Epithelial cell of esophagus (primary cell): ENCODE measurements around the gene PIN4.

Source experiments
- DNase-seq: peaks from one replicate; pipeline ENCODE4 v3.0.0; 2010; ENCODE audit warnings: low read depth
- H3K4me3 ChIP-seq: 2 replicates; pipeline ENCODE4 v1.5.1; 2011; ENCODE audit warnings: mild to moderate bottlenecking, low read length, control low read depth
- TF ChIP-seq, protein P1 (sequence below): IDR thresholded peaks from 2 replicates; pipeline ENCODE4 v1.5.1; 2011; ENCODE audit warnings: low read depth, mild to moderate bottlenecking, low read length, control low read depth, inconsistent platforms; ENCODE audit not compliant: insufficient read depth; ENCODE audit errors: missing control alignments

PIN4 gene

DNA sequence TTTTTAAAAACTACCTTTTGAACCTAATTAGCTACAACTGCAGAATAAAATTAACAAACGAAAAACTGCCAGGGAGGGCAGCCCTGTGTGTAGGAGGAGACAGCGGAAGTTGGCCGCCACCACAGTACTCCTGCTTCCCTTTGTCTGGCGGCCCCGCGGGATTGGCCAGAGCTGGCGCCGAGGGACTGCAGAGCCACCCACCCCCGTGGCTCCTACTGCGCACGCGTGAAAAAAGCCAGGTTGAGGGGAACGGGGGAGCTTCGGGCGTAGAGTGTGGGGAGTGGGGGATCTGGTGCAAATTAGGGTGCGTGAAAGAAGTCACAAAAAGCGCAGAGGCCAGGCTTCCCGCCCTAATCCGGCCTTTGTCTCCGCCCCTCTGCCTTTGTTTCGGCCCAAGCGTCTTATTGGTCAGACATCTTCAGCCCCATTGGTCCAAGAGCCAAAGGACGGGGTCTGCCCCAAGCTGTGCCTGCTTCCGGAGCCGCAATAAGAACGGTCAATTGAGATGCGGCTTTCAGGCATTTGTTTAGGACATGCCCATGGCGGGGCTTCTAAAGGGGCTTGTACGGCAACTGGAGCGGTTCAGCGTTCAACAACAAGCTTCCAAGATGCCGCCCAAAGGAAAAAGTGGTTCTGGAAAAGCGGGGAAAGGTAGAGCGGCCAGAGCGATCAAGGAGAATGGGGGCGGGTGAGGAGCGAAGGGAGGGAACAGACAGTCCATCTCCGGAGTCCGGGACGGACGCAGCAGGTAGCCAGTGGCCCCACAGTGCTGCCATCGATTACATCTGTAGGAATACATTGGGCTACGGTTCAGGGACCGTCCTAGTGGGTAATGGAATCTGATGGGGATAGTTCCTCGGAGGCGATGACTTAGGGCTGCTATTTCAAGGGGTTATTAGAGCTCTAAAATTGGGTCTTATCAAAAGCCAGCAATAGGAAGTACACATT lies at the start of gene PIN4:
TSS of gene PIN4 (plus strand) at position 580 of the 948 bp plus-strand sequence. CDS start at position 609, 29 bp downstream.
- TF ChIP-seq, protein P1, sequence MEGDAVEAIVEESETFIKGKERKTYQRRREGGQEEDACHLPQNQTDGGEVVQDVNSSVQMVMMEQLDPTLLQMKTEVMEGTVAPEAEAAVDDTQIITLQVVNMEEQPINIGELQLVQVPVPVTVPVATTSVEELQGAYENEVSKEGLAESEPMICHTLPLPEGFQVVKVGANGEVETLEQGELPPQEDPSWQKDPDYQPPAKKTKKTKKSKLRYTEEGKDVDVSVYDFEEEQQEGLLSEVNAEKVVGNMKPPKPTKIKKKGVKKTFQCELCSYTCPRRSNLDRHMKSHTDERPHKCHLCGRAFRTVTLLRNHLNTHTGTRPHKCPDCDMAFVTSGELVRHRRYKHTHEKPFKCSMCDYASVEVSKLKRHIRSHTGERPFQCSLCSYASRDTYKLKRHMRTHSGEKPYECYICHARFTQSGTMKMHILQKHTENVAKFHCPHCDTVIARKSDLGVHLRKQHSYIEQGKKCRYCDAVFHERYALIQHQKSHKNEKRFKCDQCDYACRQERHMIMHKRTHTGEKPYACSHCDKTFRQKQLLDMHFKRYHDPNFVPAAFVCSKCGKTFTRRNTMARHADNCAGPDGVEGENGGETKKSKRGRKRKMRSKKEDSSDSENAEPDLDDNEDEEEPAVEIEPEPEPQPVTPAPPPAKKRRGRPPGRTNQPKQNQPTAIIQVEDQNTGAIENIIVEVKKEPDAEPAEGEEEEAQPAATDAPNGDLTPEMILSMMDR, result no peak
- peak; percentile 94 for DNase-seq
- H3K4me3 ChIP-seq, result peak within 1 kb of the TSS; percentile 72

- no peak overlapping the region for H3K4me3 ChIP-seq
- DNase-seq, result no peak
- TF ChIP-seq, protein P1, result no peak
Observed at GRCh38 chrX:72132456-72132855, 49.1 kb upstream of the PIN4 start.

DNA sequence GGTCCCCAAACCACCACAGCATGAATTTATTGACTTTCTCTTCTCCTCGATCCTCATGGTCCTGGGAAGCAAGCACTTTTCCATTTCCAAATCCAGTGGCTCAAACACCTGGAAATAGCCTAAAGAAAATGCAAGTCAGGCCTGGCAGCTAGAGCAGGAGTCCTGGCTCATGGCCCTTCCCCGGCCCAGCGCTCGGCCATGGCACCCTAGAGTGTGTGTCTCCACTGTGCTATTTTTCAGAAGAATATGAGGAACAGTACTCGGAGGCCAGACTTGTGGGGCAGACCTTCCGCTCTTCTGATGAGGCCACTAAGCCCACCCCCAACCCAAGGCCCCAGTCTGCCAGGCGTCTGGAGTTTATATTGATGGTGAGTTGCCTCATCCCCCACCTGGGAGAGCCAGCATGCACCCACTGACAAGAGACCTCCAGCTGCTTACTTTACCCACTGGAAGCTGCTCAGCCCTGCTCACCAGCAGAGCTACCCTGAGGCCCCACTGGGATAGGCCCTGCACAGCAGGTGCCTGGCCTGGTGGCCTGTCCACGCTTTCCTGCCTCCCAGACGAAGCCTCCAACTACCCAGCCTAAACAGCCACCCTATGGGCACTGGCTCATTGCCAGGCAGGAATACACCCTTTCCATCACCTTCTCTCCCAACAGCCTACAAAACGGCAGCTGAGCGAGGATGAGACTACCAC lies 47.6 kb upstream of the PIN4 start:
- TF ChIP-seq, protein P1, result no peak

DNA sequence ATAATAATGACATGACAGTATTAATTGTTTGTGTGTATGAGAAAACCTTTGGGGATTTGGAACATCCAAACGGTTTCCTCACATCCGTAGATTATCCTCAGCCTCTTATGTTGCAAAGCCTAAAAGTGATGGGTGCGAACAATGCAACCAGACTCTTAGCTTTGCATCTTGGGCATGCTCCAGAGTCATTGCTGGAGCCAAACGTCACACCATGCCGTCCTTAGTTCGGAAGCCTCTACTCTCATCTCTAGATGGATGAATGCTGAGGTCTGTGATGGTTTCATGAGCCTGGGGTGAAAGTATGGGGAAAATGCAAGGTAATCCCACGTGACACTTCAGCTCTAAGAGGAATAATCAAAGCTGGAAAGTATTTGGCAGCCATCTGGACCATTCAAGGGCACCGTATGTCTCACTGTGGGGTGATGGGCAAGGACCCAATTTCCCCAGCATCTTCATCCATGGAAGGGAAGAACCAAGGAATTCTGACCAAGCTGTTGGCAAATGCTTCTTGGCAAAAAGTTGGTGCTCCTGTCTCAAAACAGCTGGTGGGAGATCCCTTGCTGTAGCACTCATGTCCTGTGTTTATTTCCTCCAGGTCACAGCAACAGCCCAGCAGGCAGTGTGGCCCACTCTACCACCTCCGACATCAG lies 43.6 kb upstream of the PIN4 start:
- TF ChIP-seq, protein P1, result no peak
- no peak overlapping the region for H3K4me3 ChIP-seq
- no peak for DNase-seq

More for the DNA sequence above, 47.6 kb upstream of the PIN4 start:
- no peak for DNase-seq
- no peak overlapping the region for H3K4me3 ChIP-seq

DNA sequence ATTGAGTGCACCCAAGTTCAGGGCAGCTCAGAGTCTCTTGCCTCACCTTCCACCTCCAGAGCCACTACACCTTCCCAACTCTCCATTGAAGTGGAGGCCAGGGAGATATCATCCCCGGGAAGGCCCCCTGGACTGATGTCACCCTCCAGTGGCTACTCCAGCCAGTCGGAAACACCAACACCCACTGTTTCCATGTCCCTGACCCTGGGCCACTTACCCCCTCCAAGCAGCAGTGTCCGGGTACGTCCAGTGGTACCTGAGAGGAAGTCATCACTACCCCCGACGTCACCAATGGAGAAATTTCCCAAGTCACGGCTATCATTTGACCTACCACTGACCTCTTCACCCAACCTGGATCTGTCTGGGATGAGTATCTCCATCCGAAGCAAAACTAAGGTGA lies 42.0 kb upstream of the PIN4 start:
- TF ChIP-seq, protein P1, result no peak
- H3K4me3 ChIP-seq, result no peak overlapping the region
- no peak for DNase-seq

- TF ChIP-seq, protein P1, result no peak
- DNase-seq, result no peak
- H3K4me3 ChIP-seq, result no peak overlapping the region
Observed at GRCh38 chrX:72141372-72142004, 40.1 kb upstream of the PIN4 start.
